GM18508 (cell line): Measurements from ENCODE around the gene USP10.

Source experiments
- ATAC-seq: cut with Tn5 transposase; IDR thresholded peaks from one replicate; pipeline ENCODE4 v1.9.1; 2021; ENCODE audit warnings: moderate number of reproducible peaks; ENCODE audit not compliant: insufficient read depth, unreplicated experiment

The USP10 gene

GRCh38 chr16:84694980-84695379 lies 4.8 kb upstream of the USP10 start:
- no peak for ATAC-seq

GRCh38 chr16:84699147-84699711 lies 571 bp upstream of the USP10 start:
- ATAC-seq: no peak

- ATAC-seq: no peak
Measured at GRCh38 chr16:84700446-84701300, 873 bp downstream of the USP10 start.

GRCh38 chr16:84703681-84704080 lies 3.9 kb downstream of the USP10 start:
- no peak for ATAC-seq

GRCh38 chr16:84704253-84704652 lies 4.5 kb downstream of the USP10 start:
- no peak for ATAC-seq

GRCh38 chr16:84706856-84707255 lies 7.1 kb downstream of the USP10 start:
- ATAC-seq: no peak

- no peak for ATAC-seq
Measured at GRCh38 chr16:84709609-84710008, 9.8 kb downstream of the USP10 start.

- ATAC-seq: no peak
Measured at GRCh38 chr16:84710686-84711085, 10.9 kb downstream of the USP10 start.

- no peak for ATAC-seq
Measured at GRCh38 chr16:84712138-84712671, 12.4 kb downstream of the USP10 start.

- no peak for ATAC-seq
Measured at GRCh38 chr16:84712801-84713775, 13.3 kb downstream of the USP10 start.

GRCh38 chr16:84714028-84714427 lies 14.2 kb downstream of the USP10 start:
- ATAC-seq: no peak

GRCh38 chr16:84715424-84715823 lies 15.6 kb downstream of the USP10 start:
- ATAC-seq: no peak

GRCh38 chr16:84715854-84716253 lies 16.1 kb downstream of the USP10 start:
- ATAC-seq: no peak

GRCh38 chr16:84716740-84717139 lies 16.9 kb downstream of the USP10 start:
- no peak for ATAC-seq

GRCh38 chr16:84717484-84717883 lies 17.7 kb downstream of the USP10 start:
- no peak for ATAC-seq

GRCh38 chr16:84720177-84720579 lies 20.4 kb downstream of the USP10 start:
- no peak for ATAC-seq

- ATAC-seq: no peak
Measured at GRCh38 chr16:84722068-84722467, 22.3 kb downstream of the USP10 start.

GRCh38 chr16:84723906-84724305 lies 24.1 kb downstream of the USP10 start:
- ATAC-seq: no peak

GRCh38 chr16:84724606-84725309 lies 25.0 kb downstream of the USP10 start:
- ATAC-seq: no peak
